H9 (cell line): ENCODE results near the gene WIZ. TPM values are rescaled to one million over a fixed set of nuclear protein-coding genes. Genes with fewer than 3 reads are reported as not detected.

Experiments
- DNase-seq: peaks from one replicate; pipeline ENCODE4 v3.0.0-alpha.2; 2017
- H2AFZ ChIP-seq: one replicate; pipeline ENCODE4 v1.6.1; 2013; ENCODE audit warnings: mild to moderate bottlenecking, low read length, control low read depth, moderate library complexity
- H2AK5ac ChIP-seq: 2 replicates; pipeline ENCODE4 v1.6.1; 2013; ENCODE audit warnings: low read length, control low read depth, mixed read lengths; ENCODE audit not compliant: insufficient read length
- H2BK120ac ChIP-seq: one replicate; pipeline ENCODE4 v1.6.1; 2013; ENCODE audit warnings: low read depth, mild to moderate bottlenecking, low read length, control low read depth, inconsistent platforms; ENCODE audit not compliant: poor library complexity, severe bottlenecking
- H2BK12ac ChIP-seq: 2 replicates; pipeline ENCODE4 v1.6.1; 2013; ENCODE audit warnings: low read length, control low read depth, mixed read lengths, low read depth; ENCODE audit not compliant: insufficient read length
- H2BK15ac ChIP-seq: 2 replicates; pipeline ENCODE4 v1.6.1; 2013; ENCODE audit warnings: low read depth, low read length, control low read depth
- H2BK20ac ChIP-seq: one replicate; pipeline ENCODE4 v1.6.1; 2013; ENCODE audit warnings: low read depth, mild to moderate bottlenecking, low read length, control low read depth, inconsistent platforms; ENCODE audit not compliant: poor library complexity, severe bottlenecking
- H2BK5ac ChIP-seq: 2 replicates; pipeline ENCODE4 v1.6.1; 2013; ENCODE audit warnings: low read length, control low read depth, mixed read lengths; ENCODE audit not compliant: insufficient read length
- H3K14ac ChIP-seq: 2 replicates; pipeline ENCODE4 v1.6.1; 2013; ENCODE audit warnings: low read length, control low read depth; ENCODE audit not compliant: insufficient read depth
- H3K18ac ChIP-seq: 2 replicates; pipeline ENCODE4 v1.6.1; 2013; ENCODE audit warnings: low read depth, mild to moderate bottlenecking, mixed read lengths, low read length, control low read depth; ENCODE audit not compliant: insufficient read length
- H3K23ac ChIP-seq: 2 replicates; pipeline ENCODE4 v1.6.1; 2013; ENCODE audit warnings: low read length, control low read depth, mixed read lengths, low read depth; ENCODE audit not compliant: insufficient read length
- H3K23me2 ChIP-seq: 2 replicates; pipeline ENCODE4 v1.6.1; 2013; ENCODE audit warnings: low read depth, mild to moderate bottlenecking, mixed read lengths, low read length, control low read depth; ENCODE audit not compliant: insufficient read length, poor library complexity, severe bottlenecking
- H3K27ac ChIP-seq: 2 replicates; pipeline ENCODE4 v1.5.1; 2013; ENCODE audit warnings: low read length, control low read depth, mixed read lengths, low read depth; ENCODE audit not compliant: insufficient read length
- H3K27me3 ChIP-seq: 2 replicates; pipeline ENCODE4 v1.6.1; 2013; ENCODE audit warnings: low read length, control low read depth, inconsistent platforms; ENCODE audit not compliant: insufficient read depth
- H3K4ac ChIP-seq: 2 replicates; pipeline ENCODE4 v1.6.1; 2013; ENCODE audit warnings: low read depth, mild to moderate bottlenecking, control low read depth, inconsistent platforms, low read length, moderate library complexity
- H3K4me1 ChIP-seq: 2 replicates; pipeline ENCODE4 v1.6.1; 2013; ENCODE audit warnings: low read length, control low read depth, inconsistent platforms; ENCODE audit not compliant: insufficient read depth
- H3K4me2 ChIP-seq: 2 replicates; pipeline ENCODE4 v1.6.1; 2013; ENCODE audit warnings: low read length, control low read depth, mixed read lengths; ENCODE audit not compliant: insufficient read length, insufficient read depth
- H3K56ac ChIP-seq: 2 replicates; pipeline ENCODE4 v1.6.1; 2013; ENCODE audit warnings: low read depth, mild to moderate bottlenecking, mixed read lengths, low read length, control low read depth; ENCODE audit not compliant: insufficient read length
- H3K79me1 ChIP-seq: 2 replicates; pipeline ENCODE4 v1.6.1; 2013; ENCODE audit warnings: low read depth, mild to moderate bottlenecking, moderate library complexity, low read length, control low read depth, inconsistent platforms; ENCODE audit not compliant: insufficient read depth, poor library complexity, severe bottlenecking
- H3K79me2 ChIP-seq: 2 replicates; pipeline ENCODE4 v1.6.1; 2013; ENCODE audit warnings: low read length, control low read depth, inconsistent platforms; ENCODE audit not compliant: insufficient read depth
- H3K9ac ChIP-seq: 2 replicates; pipeline ENCODE4 v1.6.1; 2013; ENCODE audit warnings: low read length, control low read depth, mixed read lengths; ENCODE audit not compliant: insufficient read length; ENCODE audit errors: extremely low read depth
- H3K9me3 ChIP-seq: one replicate; pipeline ENCODE4 v1.6.1; 2013; ENCODE audit warnings: low read depth, low read length, inconsistent platforms; ENCODE audit not compliant: control insufficient read depth
- H3T11ph ChIP-seq: one replicate; pipeline ENCODE4 v1.6.1; 2013; ENCODE audit warnings: mild to moderate bottlenecking, low read length, control low read depth, inconsistent platforms
- H4K20me1 ChIP-seq: one replicate; pipeline ENCODE4 v1.6.1; 2013; ENCODE audit not compliant: control insufficient read depth, insufficient read length, insufficient read depth
- H4K5ac ChIP-seq: 2 replicates; pipeline ENCODE4 v1.6.1; 2013; ENCODE audit warnings: low read depth, mild to moderate bottlenecking, mixed read lengths, low read length, control low read depth; ENCODE audit not compliant: insufficient read length
- H4K8ac ChIP-seq: replicated peaks from 2 replicates; pipeline ENCODE4 v1.6.1; 2013; ENCODE audit warnings: low read length, control low read depth, mixed read lengths, low read depth; ENCODE audit not compliant: insufficient read length
- H4K91ac ChIP-seq: 2 replicates; pipeline ENCODE4 v1.6.1; 2013; ENCODE audit warnings: low read depth, mild to moderate bottlenecking, moderate library complexity, mixed read lengths, low read length, control low read depth; ENCODE audit not compliant: insufficient read length
- H3K27ac Mint-ChIP-seq, 3 experiments: 2 replicates in 2 of 3; 3 replicates in 1 of 3; pipeline ENCODE4 v1.8.0; 2020 to 2021; ENCODE audit warnings: mixed read lengths in 3 of 3, mild to moderate bottlenecking in 1 of 3, moderate library complexity in 1 of 3
- H3K27me3 Mint-ChIP-seq: 2 replicates; pipeline ENCODE4 v1.8.0; 2021; ENCODE audit warnings: low read depth, mild to moderate bottlenecking, moderate library complexity, mixed read lengths
- H3K36me3 Mint-ChIP-seq, 3 experiments: 2 replicates in 2 of 3; 3 replicates in 1 of 3; pipeline ENCODE4 v1.8.0; 2020 to 2021; ENCODE audit warnings: low read depth in 3 of 3, mixed read lengths in 3 of 3; ENCODE audit not compliant: insufficient read depth in 1 of 3
- H3K4me1 Mint-ChIP-seq, 2 experiments: 2 replicates each; pipeline ENCODE4 v1.8.0; 2020; ENCODE audit warnings: mixed read lengths in 2 of 2
- H3K4me3 Mint-ChIP-seq, 2 experiments: 2 replicates in 1 of 2; 3 replicates in 1 of 2; pipeline ENCODE4 v1.8.0; 2020 to 2021; ENCODE audit warnings: mild to moderate bottlenecking in 2 of 2, mixed read lengths in 2 of 2, moderate library complexity in 1 of 2
- H3K9me3 Mint-ChIP-seq, 2 experiments: 2 replicates in 1 of 2; 3 replicates in 1 of 2; pipeline ENCODE4 v1.8.0; 2020; ENCODE audit warnings: mild to moderate bottlenecking in 2 of 2, mixed read lengths in 2 of 2, moderate library complexity in 1 of 2
- WGBS: extraction: QIAGEN DNeasy Blood & Tissue Kit; methylation state at CpG from one replicate; pipeline ENCODE4 v1.1.7; 2013; ENCODE audit warnings: missing lambda C conversion rate, low lambda C conversion rate, mixed read lengths; ENCODE audit not compliant: insufficient read length; ENCODE audit errors: extremely low coverage; 5-methylcytosine and 5-hydroxymethylcytosine counted together
- total RNA-seq: library from RNA; stranded (reverse); gene quantifications from 2 replicates; pipeline ENCODE4 v1.2.1, GENCODE V29; 2021
- TF ChIP-seq, protein P1 (sequence below): fragments of 200-600 bp; sonication (generic); conservative IDR thresholded peaks from 3 replicates; pipeline ENCODE4 v1.8.0; 2021; ENCODE audit warnings: antibody characterized with exemption, mild to moderate bottlenecking

WIZ gene
- total RNA-seq, 1 experiment from 2014 or later = 33.3 TPM

DNA sequence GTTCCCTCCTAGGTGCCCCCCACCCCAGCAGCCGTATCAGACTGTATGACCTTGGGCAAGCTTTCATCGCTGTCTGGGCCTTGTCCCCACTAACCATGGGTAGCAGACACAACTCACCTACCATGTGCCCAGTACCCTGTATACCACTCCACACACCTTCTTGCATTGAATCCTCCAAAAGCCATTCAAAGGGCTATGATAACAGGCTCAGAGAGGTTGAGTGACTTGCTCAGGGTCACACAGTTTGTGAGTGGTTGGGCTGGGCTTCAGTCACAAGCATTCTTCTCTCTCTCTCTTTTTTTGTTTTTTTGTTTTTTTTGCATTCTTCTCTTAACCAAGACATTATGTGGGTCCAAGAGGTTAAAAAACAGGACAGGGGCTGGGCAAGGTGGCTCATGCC, 11.9 kb upstream of the WIZ start:
- Histone ChIP-seq H2BK5ac (no peak overlapping the region), H3K27me3 (peaks cover 12% of the 10 kb centered on the region; the same call in 1 of the 2 replicates), H3K9ac (no peak overlapping the region), H3K27ac (no peak overlapping the region), H3T11ph (no peak overlapping the region), H4K91ac (no peak overlapping the region), H4K20me1 (no peaks in the 10 kb centered on the region), H3K4me1 (no peaks in the 10 kb centered on the region; the same call in 1 of the 2 replicates), H2BK12ac (no peak overlapping the region), H4K5ac (no peak overlapping the region), H3K23ac (no peak overlapping the region), H3K4ac (no peak overlapping the region), H3K9me3 (no peaks in the 10 kb centered on the region), H3K56ac (no peak overlapping the region), H2BK15ac (no peak overlapping the region), H3K79me2 (no peaks in the 10 kb centered on the region), H3K79me1 (no peaks in the 10 kb centered on the region), H2BK20ac (no peak overlapping the region), H4K8ac (no peak overlapping the region), H2AFZ (no peak overlapping the region), H3K23me2 (peaks cover 8% of the 10 kb centered on the region), H2AK5ac (no peak overlapping the region), H3K18ac (no peak overlapping the region), H3K14ac (no peak overlapping the region), H3K4me2 (no peak overlapping the region), H2BK120ac (no peak overlapping the region)
- TF ChIP-seq, protein P1, sequence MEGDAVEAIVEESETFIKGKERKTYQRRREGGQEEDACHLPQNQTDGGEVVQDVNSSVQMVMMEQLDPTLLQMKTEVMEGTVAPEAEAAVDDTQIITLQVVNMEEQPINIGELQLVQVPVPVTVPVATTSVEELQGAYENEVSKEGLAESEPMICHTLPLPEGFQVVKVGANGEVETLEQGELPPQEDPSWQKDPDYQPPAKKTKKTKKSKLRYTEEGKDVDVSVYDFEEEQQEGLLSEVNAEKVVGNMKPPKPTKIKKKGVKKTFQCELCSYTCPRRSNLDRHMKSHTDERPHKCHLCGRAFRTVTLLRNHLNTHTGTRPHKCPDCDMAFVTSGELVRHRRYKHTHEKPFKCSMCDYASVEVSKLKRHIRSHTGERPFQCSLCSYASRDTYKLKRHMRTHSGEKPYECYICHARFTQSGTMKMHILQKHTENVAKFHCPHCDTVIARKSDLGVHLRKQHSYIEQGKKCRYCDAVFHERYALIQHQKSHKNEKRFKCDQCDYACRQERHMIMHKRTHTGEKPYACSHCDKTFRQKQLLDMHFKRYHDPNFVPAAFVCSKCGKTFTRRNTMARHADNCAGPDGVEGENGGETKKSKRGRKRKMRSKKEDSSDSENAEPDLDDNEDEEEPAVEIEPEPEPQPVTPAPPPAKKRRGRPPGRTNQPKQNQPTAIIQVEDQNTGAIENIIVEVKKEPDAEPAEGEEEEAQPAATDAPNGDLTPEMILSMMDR = no peak
- no peak for DNase-seq
- Mint-ChIP-seq H3K4me3 (no peak overlapping the region), H3K4me1 (peaks cover 4 to 6% of the 10 kb centered on the region in 2 experiments; a peak in 1 of 4 replicates), H3K36me3 (no peaks in the 10 kb centered on the region), H3K27me3 (peaks cover 57% of the 10 kb centered on the region), H3K9me3 (peaks cover 0 to 2% of the 10 kb centered on the region in 2 experiments; a peak in 4 of 5 replicates), H3K27ac (0 out of 7 replicates have a peak overlapping the region, but pooled peaks of 1 of the 3 experiments have one; percentile 52)
- no CpG with 5 or more reads among the region's 2 CpGs for WGBS
